HG02943 (cell line): Measurements from ENCODE around the gene COG3.

ENCODE experiments used
- ATAC-seq: cut with Tn5 transposase; IDR thresholded peaks from one replicate; pipeline ENCODE4 v1.9.1; 2021; ENCODE audit warnings: mild to moderate bottlenecking, low read depth, moderate library complexity; ENCODE audit not compliant: unreplicated experiment

Gene COG3

DNA sequence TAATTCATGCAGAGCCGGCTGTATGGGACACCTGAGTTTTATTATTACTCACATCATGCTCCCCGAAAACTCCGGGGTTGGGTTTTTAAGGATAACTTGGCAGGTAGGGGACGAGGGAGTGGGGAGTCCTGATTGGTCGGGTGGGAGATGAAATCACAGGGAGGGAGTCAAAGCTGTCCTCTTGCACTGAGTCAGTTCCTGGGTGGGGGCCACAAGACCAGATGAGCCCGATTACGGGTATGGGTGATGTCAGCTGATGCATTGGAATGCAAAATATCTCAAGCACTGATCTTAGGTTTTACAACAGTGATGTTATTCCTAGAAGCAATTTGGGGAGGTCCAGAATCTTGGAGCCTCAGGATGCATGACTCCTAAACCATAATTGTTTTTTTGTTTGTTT, 18.6 kb upstream of the COG3 start:
- ATAC-seq, result no peak

DNA sequence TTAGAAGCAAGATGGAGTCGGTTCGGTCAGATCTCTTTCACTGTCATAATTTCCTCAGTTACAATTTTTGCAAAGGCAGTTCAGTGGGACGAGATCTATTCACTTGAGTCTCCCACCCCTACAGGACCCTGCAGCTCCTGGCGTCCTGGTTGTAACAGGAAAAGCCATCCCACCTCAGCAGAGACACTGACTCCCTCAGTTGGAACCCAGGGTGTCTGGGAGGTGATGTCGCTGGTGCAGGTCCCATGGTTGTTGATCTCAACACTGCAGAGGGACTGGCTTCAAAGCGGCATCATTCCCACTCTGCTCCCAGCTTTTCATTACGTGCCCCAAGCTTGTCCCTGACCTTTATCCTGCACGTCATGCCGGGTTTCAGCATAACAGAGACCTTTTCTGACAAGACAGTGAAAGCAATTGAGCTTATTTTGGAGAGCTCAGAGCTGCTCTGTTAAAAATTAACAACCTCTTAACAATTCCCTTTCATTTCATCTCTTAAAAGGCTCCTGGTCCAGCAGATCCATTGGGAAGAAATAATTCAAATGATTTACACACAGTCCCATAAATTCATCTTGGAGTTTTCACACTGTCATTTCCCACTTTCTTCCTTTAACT, 17.6 kb upstream of the COG3 start:
- ATAC-seq, result no peak

DNA sequence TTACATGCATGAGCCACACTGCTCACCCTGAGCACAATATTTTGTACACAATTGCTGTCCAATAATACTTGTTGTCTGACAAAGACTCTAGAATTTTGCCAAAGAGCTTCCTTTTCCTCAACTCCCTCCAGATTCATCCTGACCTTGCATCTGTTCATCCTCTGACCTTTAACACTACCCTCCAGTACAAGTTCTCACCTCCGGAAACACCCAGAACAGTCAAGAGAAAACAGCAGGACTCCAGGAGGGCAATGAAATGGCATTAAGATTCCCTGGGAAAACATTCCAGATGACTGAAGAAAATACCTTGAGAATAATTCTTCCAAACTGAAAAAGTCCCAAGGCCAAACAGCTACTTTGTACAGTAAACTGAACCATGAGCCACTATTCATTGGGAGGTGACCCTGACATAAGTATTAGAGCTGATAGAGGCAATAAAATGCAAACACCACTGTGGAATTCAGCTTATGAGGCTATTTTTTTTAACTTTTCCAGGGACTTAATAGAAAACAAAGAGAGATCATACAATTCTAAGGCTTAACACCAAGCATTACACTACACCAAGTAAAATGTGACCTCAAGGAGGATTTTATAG, 15.7 kb upstream of the COG3 start:
- no peak for ATAC-seq

DNA sequence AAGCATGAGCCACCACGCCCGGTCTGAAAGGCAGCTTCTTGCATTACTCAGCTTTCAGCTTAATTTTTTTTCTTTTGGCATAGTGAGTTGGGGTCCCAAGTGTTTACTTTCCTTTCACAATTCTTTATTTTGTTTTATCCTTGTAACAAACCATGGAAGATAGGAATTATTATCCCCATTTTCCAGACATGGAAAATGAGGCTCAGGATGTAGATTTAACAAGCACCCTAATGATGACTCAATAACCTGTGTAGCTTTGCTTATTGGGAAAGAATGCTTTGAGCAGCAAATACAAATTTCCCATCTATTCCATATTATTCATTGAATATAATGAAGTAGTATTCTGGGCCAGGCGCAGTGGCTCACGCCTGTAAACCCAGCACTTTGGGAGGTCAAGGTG, 13.5 kb upstream of the COG3 start:
- no peak for ATAC-seq

DNA sequence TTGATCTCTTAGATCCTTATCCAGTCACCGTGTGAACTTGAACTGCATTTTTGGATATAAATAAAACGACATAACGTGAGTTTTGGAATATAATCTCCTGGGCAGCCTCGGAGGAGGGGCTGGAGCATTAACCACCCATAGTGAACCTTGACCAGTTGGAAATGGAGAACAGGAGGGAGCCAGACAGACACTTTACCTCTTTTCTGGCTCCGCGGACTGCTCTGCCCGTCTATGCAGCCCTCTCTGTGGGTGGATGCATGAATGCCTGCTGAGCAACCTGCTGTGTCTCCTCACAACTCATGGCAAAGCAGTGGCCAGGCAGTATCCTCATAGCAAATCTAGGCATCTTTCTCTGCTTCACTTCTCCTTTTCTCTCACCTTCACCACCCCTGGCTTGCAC, 10.5 kb upstream of the COG3 start:
- no peak for ATAC-seq

DNA sequence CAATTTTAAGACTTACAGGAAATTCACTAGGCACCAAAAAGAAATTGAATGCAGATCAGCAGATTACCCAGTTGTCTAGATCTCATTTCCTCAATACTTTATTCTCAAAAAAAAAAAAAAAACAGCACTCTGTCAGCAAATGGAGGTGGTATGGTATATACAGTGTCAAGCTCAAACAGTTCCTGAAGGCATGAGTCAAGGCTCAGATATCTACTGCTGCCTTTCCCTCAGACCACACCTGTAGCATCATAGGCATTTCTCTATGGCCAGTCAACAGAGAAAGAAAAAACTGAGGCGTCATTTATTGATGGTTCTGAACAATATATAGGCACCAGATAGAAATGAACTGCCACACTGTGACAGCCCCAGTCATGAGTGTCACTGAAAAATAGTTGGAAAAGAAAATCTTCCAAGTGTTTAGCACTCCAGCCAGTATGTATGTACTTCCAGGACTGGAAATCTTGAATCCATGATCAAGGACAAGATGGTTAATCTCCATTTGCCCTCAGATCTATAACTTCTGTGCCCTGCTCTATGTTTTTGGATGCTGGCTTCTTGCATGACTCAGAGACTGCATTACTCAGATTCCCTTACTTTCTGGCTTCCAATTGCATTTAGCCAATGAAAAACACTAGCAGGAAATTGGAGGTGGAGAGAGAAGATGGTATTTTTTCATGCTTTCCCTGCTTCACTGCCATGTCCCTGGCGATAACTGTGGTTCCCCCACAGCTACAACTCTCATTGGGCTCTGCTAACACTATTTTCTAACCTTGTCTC, 8.4 kb upstream of the COG3 start:
- ATAC-seq, result no peak

DNA sequence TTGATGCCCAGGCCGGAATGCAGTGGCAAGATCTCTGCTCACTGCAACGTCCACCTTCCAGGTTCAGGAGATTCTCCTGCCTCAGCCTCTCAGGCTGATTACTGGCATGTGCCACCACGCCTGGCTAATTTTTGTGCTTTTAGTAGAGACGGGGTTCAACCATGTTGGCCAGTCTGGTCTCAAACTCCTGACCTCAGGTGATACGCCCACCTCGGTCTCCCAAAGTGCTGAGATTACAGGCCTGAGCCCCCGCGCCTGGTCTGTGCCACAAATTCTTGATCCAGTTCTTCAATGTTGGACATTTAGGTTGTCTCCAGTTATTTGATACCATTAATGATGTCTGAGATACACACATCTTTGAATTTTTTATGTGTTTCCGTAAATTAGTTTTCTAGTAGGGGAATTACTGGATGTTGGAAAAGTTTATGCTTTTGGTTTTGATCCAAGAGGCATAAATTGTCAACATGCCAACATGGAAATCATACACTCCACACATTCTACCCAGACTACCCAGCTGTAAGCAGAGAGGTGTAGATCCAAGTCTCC, 525 bp upstream of the COG3 start:
- no peak for ATAC-seq

DNA sequence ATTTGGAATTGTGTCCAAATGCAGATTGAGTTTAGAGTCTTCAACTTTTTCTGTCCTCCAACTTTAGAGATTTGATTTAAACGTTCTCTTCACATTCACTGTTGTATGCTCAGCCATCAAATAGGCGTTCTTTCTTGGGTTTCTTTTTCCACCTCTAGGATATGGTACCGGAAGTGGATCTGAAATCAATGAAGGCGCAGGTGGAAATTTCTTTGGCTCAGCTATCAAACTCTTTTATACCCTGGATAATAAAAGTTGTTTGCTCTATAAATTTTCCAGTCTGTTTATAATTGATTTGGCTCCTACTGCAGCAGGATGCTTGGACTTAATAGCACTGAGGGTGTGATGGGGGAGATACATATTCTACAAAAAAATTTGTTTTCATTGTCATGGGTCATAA, 1.6 kb downstream of the COG3 start:
- no peak for ATAC-seq

DNA sequence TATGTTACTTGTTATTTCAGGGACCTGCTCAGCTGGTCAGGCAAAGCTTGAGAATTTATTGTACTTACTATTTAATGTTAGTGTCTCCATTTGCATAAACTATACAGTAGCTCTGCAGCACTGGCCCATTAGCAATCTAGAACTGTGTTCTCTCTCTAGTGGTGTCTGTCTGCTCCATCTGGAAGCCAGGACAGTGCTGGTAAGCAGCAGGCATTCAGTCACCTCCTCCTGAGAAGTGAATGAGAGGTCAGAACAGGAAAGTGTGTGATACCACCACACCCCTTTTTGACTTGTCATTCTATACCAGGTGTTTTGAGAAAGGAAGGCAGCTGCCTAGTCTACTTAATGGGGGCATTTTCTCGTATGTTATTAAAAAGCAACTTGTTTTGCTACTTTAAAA, 3.9 kb downstream of the COG3 start:
- ATAC-seq, result no peak

DNA sequence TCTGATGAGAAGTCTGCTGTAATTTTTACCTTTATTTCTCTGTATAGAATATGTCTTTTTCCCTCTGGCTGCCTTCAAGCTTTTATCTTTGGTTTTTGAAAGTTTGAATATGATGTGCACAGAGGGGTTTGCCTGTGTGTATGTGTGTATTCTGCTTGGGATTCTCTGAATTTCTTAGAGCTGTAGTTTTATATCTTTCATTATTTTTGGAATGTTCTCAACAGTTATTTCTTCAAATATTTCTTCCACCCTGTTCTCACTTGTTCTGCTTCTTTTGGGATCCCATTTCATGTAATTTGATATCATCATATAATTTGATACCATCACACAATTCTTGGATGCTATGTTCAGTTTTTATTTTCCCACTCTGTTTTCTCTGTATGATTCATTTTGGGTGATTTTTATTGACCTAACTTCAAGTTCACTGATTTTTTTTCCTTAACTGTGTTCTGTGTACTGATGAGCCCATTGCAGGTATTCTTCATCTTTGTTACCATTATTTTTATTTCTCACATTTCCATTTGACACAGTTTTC, 7.5 kb downstream of the COG3 start:
- ATAC-seq, result no peak

DNA sequence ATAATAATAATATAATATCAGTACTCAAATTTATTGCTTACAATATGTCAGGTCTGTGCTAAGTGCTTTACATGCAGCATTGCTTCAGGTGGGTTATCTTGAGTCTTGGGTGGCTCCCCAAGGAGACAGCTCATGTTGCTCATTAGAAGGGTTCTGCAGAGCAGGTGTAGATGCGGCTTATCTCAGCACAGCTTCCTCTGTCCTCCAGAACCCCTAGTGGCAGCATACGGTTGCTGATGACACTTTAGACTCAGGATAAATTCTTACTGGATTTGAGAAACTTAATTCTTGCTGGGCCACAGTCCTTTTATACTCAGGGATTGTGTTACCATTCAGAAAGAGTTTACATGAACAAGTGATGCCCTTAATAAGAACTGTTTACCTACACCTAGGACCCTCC, 8.9 kb downstream of the COG3 start:
- no peak for ATAC-seq

DNA sequence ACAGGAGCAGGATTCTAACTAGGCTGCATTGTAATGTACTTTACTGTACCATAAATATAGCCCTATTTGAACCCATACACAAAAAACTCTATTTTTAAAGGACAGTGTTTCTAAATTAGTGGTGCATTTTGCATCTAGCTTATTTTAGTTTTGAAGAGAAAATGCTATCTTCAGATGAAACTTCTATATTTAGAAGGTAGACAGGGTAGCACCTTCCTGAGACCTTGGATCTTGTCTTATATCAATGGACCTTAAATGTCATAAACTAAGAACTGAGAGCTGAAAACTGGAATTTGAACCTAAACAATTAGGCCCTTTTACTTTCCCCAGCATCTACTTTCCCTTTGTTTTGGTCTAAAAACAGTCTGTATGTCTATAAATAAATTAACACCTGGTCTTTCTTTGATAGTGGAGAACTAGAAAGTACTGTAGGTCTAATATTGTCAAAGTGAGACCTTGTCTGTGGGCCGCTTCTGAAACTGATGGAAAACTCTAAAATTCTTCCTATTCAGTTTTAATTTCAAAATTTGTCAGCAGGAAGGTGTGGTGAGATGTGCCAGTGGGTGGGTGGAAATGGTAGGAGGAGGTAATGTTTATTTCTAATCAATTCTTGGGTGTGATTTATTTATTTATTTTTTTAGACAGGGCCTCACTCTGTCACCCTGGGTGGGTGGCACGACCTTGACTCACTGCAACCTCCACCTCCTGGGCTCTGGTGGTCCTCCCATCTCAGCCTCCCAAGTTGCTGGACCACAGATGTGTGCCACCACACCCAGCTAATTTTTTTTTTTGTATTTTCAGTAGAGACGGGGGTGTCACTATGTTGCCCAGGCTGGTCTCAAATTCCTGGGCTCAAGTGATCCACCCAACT, 10.1 kb downstream of the COG3 start:
- ATAC-seq, result no peak

DNA sequence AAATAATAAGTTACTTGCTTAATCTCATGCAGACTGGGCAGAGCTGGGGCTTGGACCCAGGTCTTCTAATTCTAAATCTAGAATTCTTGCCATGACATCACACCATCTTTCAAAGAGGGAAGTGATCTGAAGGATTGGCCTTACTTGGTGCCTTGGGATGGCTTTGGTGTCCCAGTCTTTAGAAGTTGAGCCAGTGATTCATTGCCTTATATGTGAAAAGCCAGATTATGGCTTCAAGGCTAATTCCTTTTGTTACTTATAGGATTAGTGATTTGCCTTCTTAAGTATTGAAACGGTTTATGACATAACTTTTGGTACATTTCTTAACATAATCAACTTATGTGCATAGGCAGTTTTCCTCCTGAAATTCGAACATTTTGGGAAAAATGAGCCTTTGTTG, 14.9 kb downstream of the COG3 start:
- ATAC-seq, result no peak

DNA sequence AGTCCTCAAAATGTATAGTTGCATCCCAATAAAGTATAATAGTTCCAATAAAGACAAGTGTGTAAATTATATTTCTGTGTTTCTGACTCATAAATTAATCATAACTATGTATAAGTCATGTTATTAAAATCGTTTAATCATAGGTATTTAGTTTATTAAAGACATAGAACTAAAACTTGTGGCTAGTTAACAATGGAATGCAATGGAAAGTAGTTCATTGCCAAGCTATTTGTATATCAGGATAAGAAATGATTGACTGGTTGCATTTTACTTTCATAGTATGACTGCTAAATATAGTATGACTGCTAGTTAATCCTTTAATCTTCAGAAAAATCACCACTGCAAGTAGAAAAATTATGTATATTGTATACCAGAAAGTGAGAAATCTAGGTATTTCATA, 16.9 kb downstream of the COG3 start:
- ATAC-seq, result no peak

DNA sequence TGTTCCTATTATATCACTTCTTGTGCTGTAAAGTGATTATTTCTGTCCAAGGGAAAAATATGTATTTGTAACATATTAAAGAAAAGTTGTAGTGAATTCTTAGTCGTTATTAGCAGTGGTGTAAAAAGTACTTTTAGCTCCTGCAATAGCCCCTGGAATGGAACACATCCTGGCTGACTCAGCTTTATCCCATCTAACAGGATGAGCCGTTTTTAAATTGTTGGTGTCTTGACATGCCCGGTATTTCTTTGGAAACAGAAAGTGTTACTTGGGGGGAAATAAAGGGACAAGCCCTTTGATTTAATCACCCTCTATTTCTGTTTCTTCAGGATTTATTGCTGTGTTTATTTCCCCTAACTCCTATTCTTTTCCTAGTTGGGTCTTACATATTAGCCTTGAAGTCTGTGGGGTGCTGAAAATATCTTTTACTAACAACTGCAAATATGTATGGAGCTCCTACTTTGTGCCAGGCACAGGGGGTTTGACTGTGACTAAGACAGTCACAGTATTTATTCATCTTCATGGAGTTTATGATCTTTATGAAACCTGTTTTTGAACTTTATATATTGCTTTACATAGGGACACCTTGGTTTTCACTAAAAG, 17.9 kb downstream of the COG3 start:
- ATAC-seq, result no peak

DNA sequence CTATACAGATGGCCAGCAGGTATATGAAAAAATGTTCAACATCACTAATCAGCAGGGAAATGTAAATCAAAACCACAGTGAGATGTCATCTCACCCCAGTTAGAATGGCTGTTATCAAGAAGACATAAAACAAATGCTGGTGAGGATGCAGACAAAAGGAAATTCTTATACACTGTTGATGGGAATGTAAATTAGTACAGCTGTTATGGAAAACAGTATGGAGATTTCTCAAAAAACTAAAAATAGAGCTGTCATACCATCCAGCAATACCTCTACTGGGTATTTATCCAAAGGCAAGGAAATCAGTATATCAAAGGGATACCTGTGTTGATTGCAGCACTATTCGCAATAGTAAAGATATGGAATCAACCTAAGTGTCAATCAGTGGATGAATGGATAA, 22.9 kb downstream of the COG3 start:
- no peak for ATAC-seq

DNA sequence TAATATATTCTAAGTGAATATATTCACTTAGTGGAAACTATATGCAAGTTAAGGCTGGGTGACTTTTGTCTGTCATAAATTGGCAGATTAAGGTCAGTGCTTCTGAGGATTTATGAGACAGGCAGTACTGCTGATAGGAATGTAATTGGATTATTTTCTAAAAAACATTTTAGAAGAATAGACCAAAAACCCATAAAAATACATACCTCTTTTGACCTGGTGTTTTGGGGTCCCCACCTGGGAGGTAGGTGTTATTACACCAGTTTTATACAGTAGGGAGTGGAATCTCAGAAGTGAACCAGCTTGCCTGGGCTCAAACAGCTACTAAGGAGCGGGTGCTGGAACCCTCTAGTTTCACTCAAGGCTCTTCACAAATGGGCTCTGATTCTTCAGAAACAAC, 25.3 kb downstream of the COG3 start:
- no peak for ATAC-seq

DNA sequence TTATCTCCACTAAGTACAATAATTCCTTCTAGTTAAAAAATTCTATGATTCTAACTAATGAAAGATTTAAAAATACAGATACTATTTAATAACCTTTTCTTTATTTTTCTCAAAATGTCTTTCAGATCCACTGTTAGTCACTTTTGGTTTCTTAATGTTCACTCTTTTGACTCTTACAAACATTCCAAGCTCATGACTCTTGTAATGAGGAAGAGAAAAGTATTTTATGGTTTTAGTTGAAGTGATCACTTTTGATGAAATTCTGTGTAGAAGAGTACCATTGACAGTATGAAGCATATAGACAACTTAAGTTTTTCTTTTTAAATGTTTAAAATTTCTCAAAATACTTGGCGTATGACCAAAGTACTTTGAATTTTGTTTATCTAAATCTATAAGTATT, 27.8 kb downstream of the COG3 start:
- no peak for ATAC-seq

DNA sequence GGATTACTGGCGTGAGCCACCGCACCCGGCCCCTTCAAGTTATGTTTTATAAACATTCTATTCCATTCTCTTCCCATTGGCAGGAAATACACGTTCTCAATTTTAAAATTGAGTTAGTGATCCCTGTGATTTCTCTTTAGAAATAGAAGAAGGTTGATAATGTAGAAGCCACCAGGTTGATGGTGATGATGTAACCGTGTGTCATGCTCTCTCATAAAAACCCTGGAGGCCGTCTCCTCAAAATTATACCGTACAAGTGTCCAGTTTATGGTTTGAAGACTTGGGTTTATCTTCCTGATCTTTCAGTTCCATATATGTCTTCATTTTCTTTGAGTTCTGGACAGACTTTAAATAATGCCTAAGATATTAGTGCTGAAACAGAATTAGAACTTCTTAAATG, 32.2 kb downstream of the COG3 start:
- ATAC-seq, result no peak

DNA sequence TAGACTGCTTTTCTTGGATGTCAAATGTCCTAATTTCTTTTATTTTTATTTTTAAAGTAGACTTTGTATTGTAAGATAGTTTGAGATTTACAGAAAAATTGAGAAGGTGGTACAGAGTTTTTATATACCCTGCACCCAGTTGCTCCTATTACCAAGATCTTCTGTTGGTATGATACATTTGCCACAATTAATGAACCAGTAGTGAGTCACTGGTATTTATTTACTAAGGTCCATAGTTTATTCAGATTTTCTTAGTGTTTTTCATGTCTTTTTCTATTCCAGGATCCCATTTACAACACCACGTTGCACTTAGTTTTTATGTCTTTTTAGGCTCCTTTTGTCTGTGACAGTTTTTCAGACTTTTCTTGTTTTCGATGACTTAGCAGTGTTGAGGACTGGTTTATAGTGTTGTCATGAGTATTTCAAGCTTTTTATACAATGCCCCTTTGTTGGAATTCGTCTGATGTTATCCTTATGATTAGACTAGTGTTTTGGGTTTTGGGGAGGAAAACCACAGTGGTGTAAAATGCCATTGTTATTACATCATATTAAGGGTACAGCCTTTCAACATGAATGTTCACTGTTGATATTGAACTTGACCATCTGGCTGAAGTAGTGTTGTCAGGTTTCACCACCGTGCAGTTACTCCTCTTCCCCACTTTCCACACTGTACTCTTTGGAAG, 35.9 kb downstream of the COG3 start:
- no peak for ATAC-seq
